DND-41 (cell line): ENCODE data around the gene PPP1R16B.
A peak's percentile ranks its signal among the peaks of the same experiment; 100 is the strongest.

ENCODE experiments used
- ATAC-seq: fragments of 200-7000 bp; cut with Tn5 transposase; 3 replicates; pipeline ENCODE4 v1.9.1; 2021; ENCODE audit warnings: low read depth; ENCODE audit not compliant: insufficient read depth
- DNase-seq: peaks from one replicate; pipeline ENCODE4 v3.0.0-alpha.2; 2020
- H2AFZ ChIP-seq: 2 replicates; pipeline ENCODE4 v1.6.0; 2012; ENCODE audit warnings: low read depth, low read length
- H3K27ac ChIP-seq: 2 replicates; pipeline ENCODE4 v1.5.1; 2012; ENCODE audit warnings: low read length, inconsistent platforms
- H3K27me3 ChIP-seq: fragments of 200-600 bp; sonication (generic); 2 replicates; pipeline ENCODE4 v1.6.0; 2012; ENCODE audit warnings: low read length, mild to moderate bottlenecking, inconsistent platforms; ENCODE audit not compliant: insufficient read depth, poor library complexity
- H3K36me3 ChIP-seq: 2 replicates; pipeline ENCODE4 v1.5.1; 2012; ENCODE audit warnings: low read length, inconsistent platforms; ENCODE audit not compliant: insufficient read depth
- H3K4me1 ChIP-seq: 2 replicates; pipeline ENCODE4 v1.5.1; 2012; ENCODE audit warnings: mild to moderate bottlenecking, low read length; ENCODE audit not compliant: insufficient read depth
- H3K4me2 ChIP-seq: 2 replicates; pipeline ENCODE4 v1.6.0; 2012; ENCODE audit warnings: mild to moderate bottlenecking, moderate library complexity, low read length, inconsistent platforms; ENCODE audit not compliant: insufficient read depth
- H3K4me3 ChIP-seq, 2 experiments: fragments of 200-600 bp in 1 of 2; shearing (Covaris generic) in 1 of 2; 2 replicates each; pipeline ENCODE4 v1.5.1; 2012 to 2016; ENCODE audit warnings: inconsistent platforms in 2 of 2, low read length in 2 of 2, mild to moderate bottlenecking in 2 of 2, low read depth in 1 of 2, moderate library complexity in 1 of 2
- H3K79me2 ChIP-seq: 2 replicates; pipeline ENCODE4 v1.6.0; 2012; ENCODE audit warnings: low read length, inconsistent platforms; ENCODE audit not compliant: insufficient read depth
- H3K9ac ChIP-seq: 2 replicates; pipeline ENCODE4 v1.6.0; 2012; ENCODE audit warnings: low read depth, mild to moderate bottlenecking, inconsistent platforms, low read length, moderate library complexity
- H3K9me3 ChIP-seq: 2 replicates; pipeline ENCODE4 v1.5.1; 2012; ENCODE audit warnings: low read length, moderate library complexity, mild to moderate bottlenecking, inconsistent platforms; ENCODE audit not compliant: insufficient read depth, severe bottlenecking
- H4K20me1 ChIP-seq: 2 replicates; pipeline ENCODE4 v1.6.0; 2012; ENCODE audit warnings: low read length; ENCODE audit not compliant: insufficient read depth
- EZH2 ChIP-seq: IDR thresholded peaks from 3 replicates; pipeline ENCODE4 v1.6.1; 2012; ENCODE audit warnings: borderline replicate concordance, low read depth, mild to moderate bottlenecking, moderate library complexity, low read length, inconsistent platforms; ENCODE audit not compliant: severe bottlenecking
- TF ChIP-seq, protein P1 (sequence below): IDR thresholded peaks from 2 replicates; pipeline ENCODE4 v1.5.1; 2012; ENCODE audit warnings: borderline replicate concordance, low read length, moderate library complexity, mild to moderate bottlenecking; ENCODE audit not compliant: poor library complexity, severe bottlenecking; ENCODE audit errors: extremely low read depth

The PPP1R16B gene

DNA sequence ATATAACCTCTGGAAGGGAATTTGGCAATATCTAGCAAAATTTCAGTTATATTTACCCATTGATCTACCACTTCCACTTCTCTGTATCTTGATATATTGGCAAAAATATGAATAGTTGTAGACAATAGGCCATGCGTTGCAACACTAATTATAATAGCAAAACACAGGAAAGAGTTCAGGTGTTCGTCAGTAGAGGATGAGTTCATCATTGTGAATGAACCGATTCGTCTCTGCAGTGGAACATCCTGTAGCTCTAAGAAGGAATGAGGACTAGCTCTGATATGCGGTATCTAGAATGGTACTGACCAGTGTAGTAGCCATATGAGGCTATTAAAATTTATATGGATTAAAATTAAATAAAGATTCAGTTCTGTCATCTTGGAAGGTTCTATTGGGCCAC, 129.0 kb downstream of the PPP1R16B start:
- H3K27ac ChIP-seq = no peak overlapping the region
- H3K4me2 ChIP-seq = no peak overlapping the region
- ATAC-seq (no peak), DNase-seq (no peak)
- H3K9ac ChIP-seq = no peak overlapping the region
- H3K4me3 ChIP-seq = no peak overlapping the region
- H2AFZ ChIP-seq = no peak overlapping the region
- no peaks in the 10 kb centered on the region for H3K27me3 ChIP-seq
- H3K4me1 ChIP-seq = peaks cover 39% of the 10 kb centered on the region
- H3K36me3 ChIP-seq = peaks cover 87% of the 10 kb centered on the region
- peaks cover 100% of the 10 kb centered on the region for H3K79me2 ChIP-seq
- no peaks in the 10 kb centered on the region for H3K9me3 ChIP-seq
- H4K20me1 ChIP-seq = peaks cover 77% of the 10 kb centered on the region
- no peak for TF ChIP-seq EZH2
- TF ChIP-seq, protein P1, sequence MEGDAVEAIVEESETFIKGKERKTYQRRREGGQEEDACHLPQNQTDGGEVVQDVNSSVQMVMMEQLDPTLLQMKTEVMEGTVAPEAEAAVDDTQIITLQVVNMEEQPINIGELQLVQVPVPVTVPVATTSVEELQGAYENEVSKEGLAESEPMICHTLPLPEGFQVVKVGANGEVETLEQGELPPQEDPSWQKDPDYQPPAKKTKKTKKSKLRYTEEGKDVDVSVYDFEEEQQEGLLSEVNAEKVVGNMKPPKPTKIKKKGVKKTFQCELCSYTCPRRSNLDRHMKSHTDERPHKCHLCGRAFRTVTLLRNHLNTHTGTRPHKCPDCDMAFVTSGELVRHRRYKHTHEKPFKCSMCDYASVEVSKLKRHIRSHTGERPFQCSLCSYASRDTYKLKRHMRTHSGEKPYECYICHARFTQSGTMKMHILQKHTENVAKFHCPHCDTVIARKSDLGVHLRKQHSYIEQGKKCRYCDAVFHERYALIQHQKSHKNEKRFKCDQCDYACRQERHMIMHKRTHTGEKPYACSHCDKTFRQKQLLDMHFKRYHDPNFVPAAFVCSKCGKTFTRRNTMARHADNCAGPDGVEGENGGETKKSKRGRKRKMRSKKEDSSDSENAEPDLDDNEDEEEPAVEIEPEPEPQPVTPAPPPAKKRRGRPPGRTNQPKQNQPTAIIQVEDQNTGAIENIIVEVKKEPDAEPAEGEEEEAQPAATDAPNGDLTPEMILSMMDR = no peak

DNA sequence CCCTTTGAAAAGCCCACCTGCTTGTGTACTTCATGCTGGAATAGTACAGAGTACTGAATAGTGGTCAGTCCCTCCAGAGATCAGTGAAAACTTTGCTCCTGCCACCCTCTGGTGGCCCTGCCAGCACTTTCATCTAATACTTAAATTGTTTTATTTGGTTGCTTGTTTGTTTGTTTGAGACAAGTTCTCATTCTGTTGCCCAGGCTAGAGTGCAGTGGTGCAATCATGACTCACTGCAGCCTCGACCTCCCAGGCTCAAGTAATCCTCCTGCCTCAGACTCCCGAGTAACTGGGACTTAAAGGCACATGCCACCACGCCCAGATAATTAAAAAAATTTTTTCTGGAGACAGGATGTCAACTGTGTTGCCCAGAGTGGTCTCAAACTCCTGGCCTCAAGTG, 129.8 kb downstream of the PPP1R16B start:
- no peak for DNase-seq
- H3K27ac ChIP-seq = no peak overlapping the region
- peaks cover 87% of the 10 kb centered on the region for H3K36me3 ChIP-seq

DNA sequence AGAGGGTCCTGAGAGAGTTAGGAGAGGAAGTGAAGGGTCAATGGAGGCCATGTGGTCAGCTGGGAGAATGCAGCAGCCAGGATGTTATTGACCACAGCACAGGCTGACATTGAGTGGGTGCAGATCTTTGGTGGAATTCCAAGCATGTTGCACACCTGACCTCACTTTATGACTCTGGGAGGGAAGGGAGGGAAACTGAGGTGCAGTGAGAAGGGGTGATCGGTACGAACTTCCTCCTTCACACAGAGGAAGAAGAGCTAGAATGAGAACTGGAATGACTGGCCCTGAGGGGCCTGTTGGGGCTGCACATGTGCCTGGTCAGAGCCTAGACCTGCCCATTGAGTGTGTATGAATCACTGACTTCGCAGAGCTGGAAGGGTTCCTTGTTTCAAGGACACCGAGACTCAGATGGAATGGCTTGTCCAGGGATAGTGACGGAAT, 130.5 kb downstream of the PPP1R16B start:
- no peaks in the 10 kb centered on the region for H3K27me3 ChIP-seq
- DNase-seq (no peak), ATAC-seq (no peak)
- H3K9me3 ChIP-seq = no peaks in the 10 kb centered on the region
- peaks cover 91% of the 10 kb centered on the region for H3K36me3 ChIP-seq
- no peak overlapping the region for H3K9ac ChIP-seq
- peaks cover 27% of the 10 kb centered on the region for H3K4me1 ChIP-seq
- no peak overlapping the region for H2AFZ ChIP-seq
- H4K20me1 ChIP-seq = peaks cover 83% of the 10 kb centered on the region
- no peak overlapping the region for H3K27ac ChIP-seq
- no peak overlapping the region for H3K4me3 ChIP-seq
- no peak for TF ChIP-seq EZH2
- TF ChIP-seq, protein P1 = no peak
- H3K79me2 ChIP-seq = peaks cover 100% of the 10 kb centered on the region
- H3K4me2 ChIP-seq = no peak overlapping the region

More for the DNA sequence above, 129.8 kb downstream of the PPP1R16B start:
- TF ChIP-seq, protein P1 = no peak
- TF ChIP-seq EZH2 = no peak
- H3K9ac ChIP-seq = no peak overlapping the region
- peaks cover 78% of the 10 kb centered on the region for H4K20me1 ChIP-seq
- H3K79me2 ChIP-seq = peaks cover 100% of the 10 kb centered on the region
- peaks cover 31% of the 10 kb centered on the region for H3K4me1 ChIP-seq
- H3K4me3 ChIP-seq = no peak overlapping the region
- H2AFZ ChIP-seq = no peak overlapping the region
- no peaks in the 10 kb centered on the region for H3K9me3 ChIP-seq
- no peak for ATAC-seq
- no peaks in the 10 kb centered on the region for H3K27me3 ChIP-seq
- H3K4me2 ChIP-seq = no peak overlapping the region

DNA sequence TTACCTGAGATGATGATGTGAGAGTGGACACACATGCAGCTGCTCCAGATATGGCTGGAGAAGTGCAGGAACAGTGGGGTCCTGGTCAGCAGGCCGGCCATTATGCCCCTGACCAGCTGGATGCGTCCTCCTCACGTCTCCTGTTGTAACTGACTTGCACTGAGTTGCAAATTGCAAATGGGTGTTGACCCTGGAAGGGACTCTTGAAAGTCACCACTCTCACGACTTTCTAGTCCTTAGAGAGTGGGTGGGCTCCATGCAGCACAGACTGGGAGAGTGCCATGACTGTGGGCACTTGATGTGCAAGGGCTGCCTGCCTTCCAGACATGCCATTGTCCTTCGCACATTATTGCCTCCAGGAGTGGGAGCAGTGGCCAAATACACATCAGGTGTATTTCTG, 131.5 kb downstream of the PPP1R16B start:
- no peak for DNase-seq
- Histone ChIP-seq H3K79me2 (peaks cover 100% of the 10 kb centered on the region), H4K20me1 (peaks cover 82% of the 10 kb centered on the region), H3K27ac (no peak overlapping the region), H3K27me3 (no peaks in the 10 kb centered on the region), H3K9ac (no peak overlapping the region), H3K4me1 (peaks cover 17% of the 10 kb centered on the region), H3K36me3 (peaks cover 91% of the 10 kb centered on the region), H2AFZ (no peak overlapping the region), H3K9me3 (no peaks in the 10 kb centered on the region), H3K4me2 (0 out of 2 replicates have a peak overlapping the region, but pooled peaks have one; percentile 12), H3K4me3 (no peak overlapping the region)
- TF ChIP-seq, protein P1 = no peak
- no peak for TF ChIP-seq EZH2
- ATAC-seq = no peak
